ENCODE results near the gene ARHGEF25.

ARHGEF25 gene

GRCh38 chr12:57590864-57591781 lies 20.1 kb upstream of the ARHGEF25 start, which contains the start of gene PIP4K2C (continued):
- TF ChIP-seq PRDM10 (tag by site-specific recombination; IDR thresholded peaks at IDR 0.05) (no peak), HIC1 (tag by site-specific recombination; IDR thresholded peaks at IDR 0.05) (no peak), RBAK (tag by site-specific recombination; IDR thresholded peaks at IDR 0.05) (no peak), PRDM1 (tag by site-specific recombination; IDR thresholded peaks at IDR 0.05) (no peak), ZNF26 (tag by site-specific recombination; IDR thresholded peaks at IDR 0.05) (no peak), ZFP41 (tag by site-specific recombination; IDR thresholded peaks at IDR 0.05; ENCODE audit: borderline replicate concordance) (no peak), ZNF449 (tag by site-specific recombination; IDR thresholded peaks at IDR 0.05) (0 out of 2 replicates have a peak, but pooled peaks have one; percentile 11), KLF17 (tag by site-specific recombination; IDR thresholded peaks at IDR 0.05) (no peak; the same call in 1 of the 2 replicates), ZNF398 (tag by site-specific recombination; IDR thresholded peaks at IDR 0.05) (no peak), ZNF184 (tag by site-specific recombination; IDR thresholded peaks at IDR 0.05) (no peak), CTCF (tag by site-specific recombination; IDR thresholded peaks at IDR 0.05) (no peak), ZNF658 (tag by site-specific recombination; IDR thresholded peaks at IDR 0.05) (no peak), ZNF324 (tag by site-specific recombination; IDR thresholded peaks at IDR 0.05) (no peak; the same call in 1 of the 2 replicates), ZBTB7A (tag by site-specific recombination; IDR thresholded peaks at IDR 0.05; ENCODE audit: low read depth) (peak; percentile 61; the same call in 1 of the 2 replicates), YY2 (tag by site-specific recombination; IDR thresholded peaks at IDR 0.05) (peak; percentile 60), ZNF560 (tag by site-specific recombination; IDR thresholded peaks at IDR 0.05; ENCODE audit: borderline replicate concordance) (no peak), SP7 (tag by site-specific recombination; IDR thresholded peaks at IDR 0.05) (peak; percentile 74), ZNF76 (tag by site-specific recombination; IDR thresholded peaks at IDR 0.05; ENCODE audit: borderline replicate concordance, low read depth) (peak; percentile 21; the same call in 1 of the 2 replicates), SCRT1 (tag by site-specific recombination; IDR thresholded peaks at IDR 0.05; ENCODE audit: borderline replicate concordance) (no peak), ZNF433 (tag by site-specific recombination; IDR thresholded peaks at IDR 0.05; ENCODE audit: low read depth) (no peak), GFI1B (tag by site-specific recombination; IDR thresholded peaks at IDR 0.05) (no peak), ZNF146 (tag by site-specific recombination; IDR thresholded peaks at IDR 0.05) (no peak), ZNF48 (tag by site-specific recombination; IDR thresholded peaks at IDR 0.05) (no peak), ZNF354C (tag by site-specific recombination; IDR thresholded peaks at IDR 0.05; ENCODE audit: borderline replicate concordance, low read depth) (peak; percentile 54; the same call in 1 of the 2 replicates)

Measured in HEK293 (cell line).